Neuronal stem cell (in vitro differentiated cells): Measurements from ENCODE around the gene SLC8A1.

Experiments used
- DNase-seq: peaks from one replicate; pipeline ENCODE4 v3.0.0-alpha.2; 2013; ENCODE audit warnings: low spot score
- H2AFZ ChIP-seq: one replicate; pipeline ENCODE4 v1.6.1; 2013; ENCODE audit warnings: mild to moderate bottlenecking, low read length, inconsistent platforms
- H2AK5ac ChIP-seq: 2 replicates; pipeline ENCODE4 v1.6.1; 2013; ENCODE audit warnings: low read depth, mild to moderate bottlenecking, inconsistent platforms, low read length, moderate library complexity, mixed read lengths
- H2BK120ac ChIP-seq: 2 replicates; pipeline ENCODE4 v1.6.1; 2013; ENCODE audit warnings: low read depth, mild to moderate bottlenecking, inconsistent platforms, low read length, moderate library complexity, mixed read lengths
- H2BK12ac ChIP-seq: one replicate; pipeline ENCODE4 v1.6.1; 2013; ENCODE audit warnings: low read length, inconsistent platforms
- H2BK15ac ChIP-seq: 2 replicates; pipeline ENCODE4 v1.6.1; 2013; ENCODE audit warnings: mild to moderate bottlenecking, low read length, inconsistent platforms, mixed read lengths
- H2BK5ac ChIP-seq: one replicate; pipeline ENCODE4 v1.6.1; 2013; ENCODE audit warnings: inconsistent platforms, mild to moderate bottlenecking, low read length, moderate library complexity
- H3K14ac ChIP-seq: one replicate; pipeline ENCODE4 v1.6.1; 2013; ENCODE audit warnings: low read length, inconsistent platforms
- H3K18ac ChIP-seq: 2 replicates; pipeline ENCODE4 v1.6.1; 2013; ENCODE audit warnings: low read length, inconsistent platforms
- H3K23ac ChIP-seq: 2 replicates; pipeline ENCODE4 v1.6.1; 2013; ENCODE audit warnings: low read depth, mild to moderate bottlenecking, mixed read lengths, low read length, inconsistent platforms; ENCODE audit not compliant: poor library complexity
- H3K27ac ChIP-seq: replicated peaks from 3 replicates; pipeline ENCODE4 v1.5.1; 2013; ENCODE audit warnings: low read length, inconsistent platforms
- H3K27me3 ChIP-seq, 3 experiments: 2 replicates each; pipeline ENCODE4 v1.6.1; 2013; ENCODE audit warnings: low read length in 3 of 3, mild to moderate bottlenecking in 2 of 3, inconsistent platforms in 1 of 3, low read depth in 1 of 3, mixed read lengths in 1 of 3, moderate library complexity in 1 of 3; ENCODE audit not compliant: control insufficient read depth in 3 of 3, insufficient read depth in 3 of 3
- H3K36me3 ChIP-seq, 2 donors: replicated peaks in 1 of 2; 2 replicates each; pipeline ENCODE4 v1.6.1; 2013; ENCODE audit warnings: low read length in 2 of 2; ENCODE audit not compliant: control insufficient read depth in 2 of 2, insufficient read depth in 2 of 2
- H3K4ac ChIP-seq: 2 replicates; pipeline ENCODE4 v1.6.1; 2013; ENCODE audit warnings: inconsistent platforms, mild to moderate bottlenecking, low read length, moderate library complexity
- H3K4me1 ChIP-seq, 2 donors: 1 replicate in 1 of 2; 2 replicates in 1 of 2; pipeline ENCODE4 v1.6.1; 2013; ENCODE audit warnings: low read length in 2 of 2, low read depth in 1 of 2; ENCODE audit not compliant: control insufficient read depth in 2 of 2, insufficient read depth in 1 of 2
- H3K4me2 ChIP-seq: one replicate; pipeline ENCODE4 v1.6.1; 2013; ENCODE audit warnings: mild to moderate bottlenecking, low read length, inconsistent platforms; ENCODE audit not compliant: insufficient read depth, poor library complexity, severe bottlenecking
- H3K4me3 ChIP-seq, 2 donors: 2 replicates each; pipeline ENCODE4 v1.5.1; 2013; ENCODE audit warnings: low read length in 2 of 2, mild to moderate bottlenecking in 2 of 2, inconsistent platforms in 1 of 2, moderate library complexity in 1 of 2
- H3K79me1 ChIP-seq: one replicate; pipeline ENCODE4 v1.6.1; 2013; ENCODE audit warnings: low read depth, mild to moderate bottlenecking, inconsistent platforms, low read length, moderate library complexity
- H3K9ac ChIP-seq: one replicate; pipeline ENCODE4 v1.6.1; 2013; ENCODE audit warnings: mild to moderate bottlenecking, low read depth, low read length, inconsistent platforms; ENCODE audit not compliant: poor library complexity
- H3K9me3 ChIP-seq, 2 donors: replicated peaks in 1 of 2; 2 replicates each; pipeline versions ENCODE3 to v1.6.1; 2013; ENCODE audit warnings: low read length in 2 of 2, mild to moderate bottlenecking in 2 of 2, inconsistent platforms in 1 of 2, low read depth in 1 of 2, mixed read lengths in 1 of 2, moderate library complexity in 1 of 2; ENCODE audit not compliant: control insufficient read depth in 2 of 2, insufficient read depth in 1 of 2
- H4K8ac ChIP-seq: one replicate; pipeline ENCODE4 v1.6.1; 2013; ENCODE audit warnings: low read depth, mild to moderate bottlenecking, inconsistent platforms, low read length, moderate library complexity
- H4K91ac ChIP-seq: one replicate; pipeline ENCODE4 v1.6.1; 2013; ENCODE audit warnings: low read length, low read depth, mild to moderate bottlenecking, inconsistent platforms; ENCODE audit not compliant: poor library complexity
- WGBS, 2 donors: extraction: QIAGEN DNeasy Blood & Tissue Kit; methylation state at CpG; one replicate each; pipeline ENCODE4 v1.1.7; 2013; ENCODE audit warnings: missing lambda C conversion rate in 2 of 2, mixed read lengths in 1 of 2; ENCODE audit not compliant: insufficient read length in 2 of 2, insufficient replicate concordance in 1 of 2; ENCODE audit errors: extremely low coverage in 2 of 2; 5-methylcytosine and 5-hydroxymethylcytosine counted together

SLC8A1 gene

GRCh38 chr2:40130251-40130994 is 321.5 kb downstream of the SLC8A1 start:
- Histone ChIP-seq H3K4me3 (no peak overlapping the region), H3K27ac (no peak overlapping the region), H3K9me3 (no peaks in the 10 kb centered on the region), H3K9ac (no peak overlapping the region), H3K4me2 (no peak overlapping the region), H4K8ac (no peak overlapping the region), H2AK5ac (no peak overlapping the region), H2BK15ac (no peak overlapping the region), H3K27me3 (no peaks in the 10 kb centered on the region), H3K79me1 (no peaks in the 10 kb centered on the region), H3K36me3 (no peaks in the 10 kb centered on the region), H2BK120ac (no peak overlapping the region), H2BK5ac (no peak overlapping the region), H2BK12ac (no peak overlapping the region), H3K18ac (no peak overlapping the region), H3K4ac (no peak overlapping the region), H3K23ac (no peak overlapping the region), H4K91ac (no peak overlapping the region), H3K4me1 (peaks cover 5 to 14% of the 10 kb centered on the region in 2 donors), H2AFZ (peak overlapping the region; percentile 37), H3K14ac (no peak overlapping the region)
- no CpG with 5 or more reads among the region's 4 CpGs for WGBS, 2 donors
- no peak for DNase-seq

GRCh38 chr2:40129725-40130124 is 322.2 kb downstream of the SLC8A1 start:
- H4K91ac ChIP-seq, result no peak overlapping the region
- no peaks in the 10 kb centered on the region for H3K36me3 ChIP-seq
- H3K23ac ChIP-seq, result no peak overlapping the region
- H3K79me1 ChIP-seq, result no peaks in the 10 kb centered on the region
- no peak overlapping the region for H3K14ac ChIP-seq
- no peak overlapping the region for H3K4me3 ChIP-seq
- H4K8ac ChIP-seq, result no peak overlapping the region
- H2BK12ac ChIP-seq, result no peak overlapping the region
- WGBS, 2 donors, result no CpG with 5 or more reads among the region's 1 CpG
- no peak overlapping the region for H2BK15ac ChIP-seq
- H2AK5ac ChIP-seq, result no peak overlapping the region
- no peak overlapping the region for H2BK120ac ChIP-seq
- peaks cover 5 to 14% of the 10 kb centered on the region in 2 donors for H3K4me1 ChIP-seq
- H2AFZ ChIP-seq, result no peak overlapping the region
- H3K27ac ChIP-seq, result no peak overlapping the region
- no peak overlapping the region for H3K4ac ChIP-seq
- no peak overlapping the region for H3K4me2 ChIP-seq
- H3K9ac ChIP-seq, result no peak overlapping the region
- DNase-seq, result no peak
- no peak overlapping the region for H3K18ac ChIP-seq
- no peaks in the 10 kb centered on the region for H3K27me3 ChIP-seq
- no peaks in the 10 kb centered on the region for H3K9me3 ChIP-seq
- H2BK5ac ChIP-seq, result no peak overlapping the region

GRCh38 chr2:40128796-40129195 is 323.1 kb downstream of the SLC8A1 start:
- Histone ChIP-seq H4K8ac (no peak overlapping the region), H3K23ac (no peak overlapping the region)

GRCh38 chr2:40127890-40128557 is 323.9 kb downstream of the SLC8A1 start:
- H4K8ac ChIP-seq, result no peak overlapping the region
- H3K4me2 ChIP-seq, result no peak overlapping the region
- H3K9ac ChIP-seq, result no peak overlapping the region
- no CpG with 5 or more reads among the region's 5 CpGs for WGBS, 2 donors
- H3K4ac ChIP-seq, result no peak overlapping the region
- H3K79me1 ChIP-seq, result no peaks in the 10 kb centered on the region
- H3K9me3 ChIP-seq, result no peaks in the 10 kb centered on the region
- H3K4me1 ChIP-seq, result peaks cover 5 to 14% of the 10 kb centered on the region in 2 donors
- no peak overlapping the region for H2BK15ac ChIP-seq
- H3K36me3 ChIP-seq, result no peaks in the 10 kb centered on the region
- H2BK120ac ChIP-seq, result no peak overlapping the region
- no peaks in the 10 kb centered on the region for H3K27me3 ChIP-seq
- H3K14ac ChIP-seq, result no peak overlapping the region
- no peak overlapping the region for H3K27ac ChIP-seq
- H3K23ac ChIP-seq, result no peak overlapping the region
- peak overlapping the region; percentile 25 for H2AFZ ChIP-seq
- no peak overlapping the region for H4K91ac ChIP-seq
- no peak for DNase-seq
- H3K18ac ChIP-seq, result no peak overlapping the region
- H3K4me3 ChIP-seq, result no peak overlapping the region
- H2BK5ac ChIP-seq, result no peak overlapping the region
- no peak overlapping the region for H2AK5ac ChIP-seq
- no peak overlapping the region for H2BK12ac ChIP-seq

More at GRCh38 chr2:40128796-40129195, 323.1 kb downstream of the SLC8A1 start:
- H3K4me3 ChIP-seq, result no peak overlapping the region
- H3K27ac ChIP-seq, result no peak overlapping the region
- no peak overlapping the region for H3K4me2 ChIP-seq
- H3K27me3 ChIP-seq, result no peaks in the 10 kb centered on the region
- H2AK5ac ChIP-seq, result no peak overlapping the region
- H2BK5ac ChIP-seq, result no peak overlapping the region
- H2BK120ac ChIP-seq, result no peak overlapping the region
- H3K14ac ChIP-seq, result no peak overlapping the region
- no peak overlapping the region for H4K91ac ChIP-seq
- H3K4me1 ChIP-seq, result peaks cover 5 to 14% of the 10 kb centered on the region in 2 donors
- H3K79me1 ChIP-seq, result no peaks in the 10 kb centered on the region
- H2BK12ac ChIP-seq, result no peak overlapping the region
- no peak overlapping the region for H2AFZ ChIP-seq
- H3K36me3 ChIP-seq, result no peaks in the 10 kb centered on the region
- H3K4ac ChIP-seq, result no peak overlapping the region
- no peak overlapping the region for H3K9ac ChIP-seq
- H2BK15ac ChIP-seq, result no peak overlapping the region
- no peaks in the 10 kb centered on the region for H3K9me3 ChIP-seq
- no peak overlapping the region for H3K18ac ChIP-seq
- no peak for DNase-seq
- no CpG with 5 or more reads among the region's 1 CpG for WGBS, 2 donors
